HepG2 (cell line): ENCODE results near the gene PALMD. TPM values are rescaled to one million over a fixed set of nuclear protein-coding genes. Genes with fewer than 3 reads are reported as not detected.

Experiments
- ATAC-seq: fragments of 200-7000 bp; cut with Tn5 transposase; 3 replicates; pipeline ENCODE4 v1.9.1; 2020; ENCODE audit warnings: mild to moderate bottlenecking, moderate library complexity
- BruUV-seq: library from RNA; stranded (reverse); fragments of 400-500 nt; replicated peaks from 2 replicates; lab custom pipeline; 2021; lab: Mats Ljungman, UMichigan
- CTCF ChIA-PET: fragments of 300-600 bp; formaldehyde crosslinking; extraction: SDS; loops from one replicate; lab custom pipeline; 2021; ENCODE audit warnings: low total read pairs, inconsistent platforms, low intra/inter-chr PET ratio; lab: Yijun Ruan, JAX
- POLR2A ChIA-PET: fragments of 350-600 bp; sonication (Branson Sonifier 250); formaldehyde crosslinking; loops from one replicate; lab custom pipeline; 2020; ENCODE audit warnings: antibody characterized with exemption, inconsistent platforms; lab: Yijun Ruan, JAX
- DNase-seq: peaks from one replicate; pipeline ENCODE4 v3.0.0-alpha.2; 2015; ENCODE audit warnings: low spot score
- FAIRE-seq: peaks from 3 replicates; lab custom pipeline; 2011; peaks lifted over from hg19 to GRCh38; lab: Jason Lieb, UNC
- H2AFZ ChIP-seq: one replicate; pipeline ENCODE4 v1.6.1; 2011; ENCODE audit warnings: low read length, inconsistent platforms
- H3K27ac ChIP-seq: fragments of 300-600 bp; 3 replicates; pipeline ENCODE4 v1.8.0; 2011; ENCODE audit warnings: mixed run types, mild to moderate bottlenecking, mixed read lengths, low read length, inconsistent platforms; ENCODE audit not compliant: insufficient read depth; ENCODE audit errors: extremely low read length
- H3K27me3 ChIP-seq, 2 experiments: fragments of 200-600 bp in 1 of 2; 2 replicates in 1 of 2; 3 replicates in 1 of 2; pipeline versions ENCODE4 v1.6.0 to v1.8.0; 2011; ENCODE audit warnings: low read length in 2 of 2, mild to moderate bottlenecking in 2 of 2, moderate library complexity in 2 of 2, inconsistent platforms in 1 of 2; ENCODE audit not compliant: insufficient read depth in 2 of 2, control insufficient read depth in 1 of 2
- H3K36me3 ChIP-seq, 2 experiments: fragments of 200-600 bp in 1 of 2; replicated peaks in 1 of 2; 2 replicates in 1 of 2; 3 replicates in 1 of 2; pipeline versions ENCODE4 v1.5.1 to v1.8.0; 2011; ENCODE audit warnings: low read length in 2 of 2, inconsistent platforms in 1 of 2; ENCODE audit not compliant: insufficient read depth in 2 of 2, control insufficient read depth in 1 of 2
- H3K4me1 ChIP-seq: 2 replicates; pipeline ENCODE4 v1.5.1; 2012; ENCODE audit warnings: low read length, inconsistent platforms; ENCODE audit not compliant: insufficient read depth
- H3K4me2 ChIP-seq: 2 replicates; pipeline ENCODE4 v1.6.0; 2011; ENCODE audit warnings: low read depth, low read length, inconsistent platforms
- H3K4me3 ChIP-seq, 3 experiments: fragments of 200-600 bp in 1 of 3; sonication (generic), shearing (Covaris generic) in 1 of 3; replicated peaks in 1 of 3; 2 replicates each; pipeline ENCODE4 v1.5.1; 2011 to 2016; ENCODE audit warnings: low read length in 3 of 3, inconsistent platforms in 2 of 3, low read depth in 2 of 3, mild to moderate bottlenecking in 2 of 3, control low read depth in 1 of 3, mixed read lengths in 1 of 3; ENCODE audit not compliant: insufficient read depth in 1 of 3
- H3K79me2 ChIP-seq: one replicate; pipeline ENCODE4 v1.6.1; 2011; ENCODE audit warnings: low read length, inconsistent platforms; ENCODE audit not compliant: insufficient read depth
- H3K9ac ChIP-seq: 2 replicates; pipeline ENCODE4 v1.6.0; 2011; ENCODE audit warnings: mild to moderate bottlenecking, low read depth, low read length, inconsistent platforms; ENCODE audit not compliant: insufficient read depth
- H3K9me3 ChIP-seq: 2 replicates; pipeline ENCODE4 v1.5.1; 2012; ENCODE audit warnings: mild to moderate bottlenecking, low read length
- H4K20me1 ChIP-seq: 2 replicates; pipeline ENCODE4 v1.6.0; 2011; ENCODE audit warnings: inconsistent platforms, mild to moderate bottlenecking, low read length, moderate library complexity; ENCODE audit not compliant: insufficient read depth
- KMT2B ChIP-seq: IDR thresholded peaks from 2 replicates; pipeline ENCODE4 v1.6.1; 2016; ENCODE audit warnings: missing genetic modification reagents, missing compliant biosample characterization
- RORA ChIP-seq: sonication (generic); formaldehyde crosslinking; IDR thresholded peaks from 2 replicates; pipeline ENCODE4 v1.5.0; 2020; ENCODE audit warnings: mild to moderate bottlenecking, missing genetic modification reagents, moderate library complexity
- SIX1 ChIP-seq: sonication (generic); formaldehyde crosslinking; IDR thresholded peaks from 2 replicates; pipeline ENCODE4 v1.4.0; 2020; ENCODE audit warnings: missing genetic modification reagents, borderline replicate concordance
- SPEN ChIP-seq: sonication (generic); formaldehyde crosslinking; IDR thresholded peaks from 2 replicates; pipeline ENCODE4 v1.5.1; 2020; ENCODE audit warnings: low read depth, mild to moderate bottlenecking, missing genetic modification reagents
- TBX3 ChIP-seq: fragments of 450-650 bp; IDR thresholded peaks from 2 replicates; pipeline ENCODE4 v1.6.1; 2017; ENCODE audit warnings: antibody characterized with exemption, mild to moderate bottlenecking, inconsistent platforms, borderline replicate concordance
- ZNF607 ChIP-seq: sonication (generic); formaldehyde crosslinking; IDR thresholded peaks from 2 replicates; pipeline ENCODE4 v1.5.1; 2020; ENCODE audit warnings: missing genetic modification reagents, mild to moderate bottlenecking, borderline replicate concordance
- ZNF703 ChIP-seq: sonication (generic); formaldehyde crosslinking; IDR thresholded peaks from 2 replicates; pipeline ENCODE4 v1.5.1; 2020; ENCODE audit warnings: missing genetic modification reagents, mild to moderate bottlenecking, moderate library complexity, borderline replicate concordance
- WGBS: methylation state at CpG from one replicate; pipeline ENCODE4 v1.1.6; 2017; ENCODE audit warnings: low lambda C conversion rate; 5-methylcytosine and 5-hydroxymethylcytosine counted together
- in situ Hi-C: cut with HindIII; loops from 2 replicates; pipeline ENCODE4 v1.10.0; 2017; ENCODE audit warnings: low pct_unique_long_range_greater_than_20kb; ENCODE audit not compliant: extremely low pct_ligation_motif_present
- intact Hi-C: fragments of 100-400 bp; cut with micrococcal nuclease; formaldehyde crosslinking; loops from one replicate; pipeline ENCODE4 v1.10.0; 2022; ENCODE audit not compliant: unreplicated experiment
- polyA plus RNA-seq, 8 experiments: library from polyadenylated mRNA; depleted of rRNA in 3 of 8; stranded (reverse) in 7 of 8; unstranded in 1 of 8; fragments of >200 nt; fragmentation: Illumina TruSeq in 4 of 8; extraction: Trizol in 4 of 8; gene quantifications; 2 replicates each; pipeline versions ENCODE4 v1.2.1 to v1.2.3, GENCODE V29; 2011 to 2016; ENCODE audit warnings: low read depth in 4 of 8, missing spikeins in 1 of 8, mixed read lengths in 1 of 8; ENCODE audit not compliant: insufficient read depth in 1 of 8
- total RNA-seq, 5 experiments: library from RNA; depleted of rRNA; stranded (reverse); fragments of >200 nt; fragmentation: Illumina TruSeq; extraction: Trizol; gene quantifications; 2 replicates each; pipeline ENCODE4 v1.2.3, GENCODE V29; 2016; ENCODE audit warnings: low read depth in 1 of 5
- TF ChIP-seq, protein P1 (sequence below): sonication (generic); formaldehyde crosslinking; IDR thresholded peaks from 2 replicates; pipeline ENCODE4 v1.5.0; 2020; ENCODE audit warnings: missing genetic modification reagents

The PALMD gene
- total and polyA plus RNA-seq, 2 of the 13 experiments (the other 11 are each of a cell fraction or from before 2014, with no cell fraction given) = 5.5 to 31.1 TPM

DNA sequence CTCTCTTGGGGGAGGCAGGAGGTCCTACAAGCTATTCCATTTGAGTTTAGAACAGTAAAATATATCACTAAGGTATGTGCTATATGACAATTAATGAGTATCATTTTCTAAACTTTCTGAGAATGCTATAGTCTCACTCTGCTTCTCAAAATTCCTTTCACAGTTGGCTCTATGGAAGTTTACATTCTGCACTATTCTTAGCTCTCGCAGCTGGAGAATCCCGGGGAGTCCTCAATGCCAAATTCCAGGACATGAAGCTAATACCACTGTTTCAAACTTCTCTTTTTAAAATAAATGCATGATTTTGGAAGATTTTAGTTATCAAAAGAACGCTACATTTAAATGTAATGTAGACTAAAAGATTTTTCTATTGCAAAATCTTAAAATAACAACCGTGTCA, 22.4 kb upstream of the PALMD start:
- Histone ChIP-seq H3K4me1 (0 out of 2 replicates have a peak, but pooled peaks cover 11% of the 10 kb centered on the region), H3K27ac (no peak overlapping the region), H3K27me3 (no peaks in the 10 kb centered on the region), H3K9ac (no peak overlapping the region), H3K9me3 (no peaks in the 10 kb centered on the region), H3K36me3 (no peaks in the 10 kb centered on the region), H3K79me2 (no peaks in the 10 kb centered on the region), H3K4me3 (no peak overlapping the region), H4K20me1 (no peaks in the 10 kb centered on the region), H3K4me2 (no peak overlapping the region), H2AFZ (no peak overlapping the region)
- DNase-seq = no peak
- intact Hi-C loops (no loop called here), in situ Hi-C loops (no loop called here)
- ChIA-PET POLR2A (no interaction called here), CTCF (no interaction called here)
- BruUV-seq = no TSS peak
- no peak for FAIRE-seq
- WGBS = 72% methylated on average over 4 of the region's 4 CpGs
- no peak for ATAC-seq
- TF ChIP-seq ZNF703 (no peak), TBX3 (no peak), SPEN (CRISPR knock-in tag) (no peak), RORA (CRISPR knock-in tag) (no peak), KMT2B (CRISPR knock-in tag) (no peak)
- TF ChIP-seq, protein P1, sequence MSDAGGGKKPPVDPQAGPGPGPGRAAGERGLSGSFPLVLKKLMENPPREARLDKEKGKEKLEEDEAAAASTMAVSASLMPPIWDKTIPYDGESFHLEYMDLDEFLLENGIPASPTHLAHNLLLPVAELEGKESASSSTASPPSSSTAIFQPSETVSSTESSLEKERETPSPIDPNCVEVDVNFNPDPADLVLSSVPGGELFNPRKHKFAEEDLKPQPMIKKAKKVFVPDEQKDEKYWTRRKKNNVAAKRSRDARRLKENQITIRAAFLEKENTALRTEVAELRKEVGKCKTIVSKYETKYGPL = no peak

DNA sequence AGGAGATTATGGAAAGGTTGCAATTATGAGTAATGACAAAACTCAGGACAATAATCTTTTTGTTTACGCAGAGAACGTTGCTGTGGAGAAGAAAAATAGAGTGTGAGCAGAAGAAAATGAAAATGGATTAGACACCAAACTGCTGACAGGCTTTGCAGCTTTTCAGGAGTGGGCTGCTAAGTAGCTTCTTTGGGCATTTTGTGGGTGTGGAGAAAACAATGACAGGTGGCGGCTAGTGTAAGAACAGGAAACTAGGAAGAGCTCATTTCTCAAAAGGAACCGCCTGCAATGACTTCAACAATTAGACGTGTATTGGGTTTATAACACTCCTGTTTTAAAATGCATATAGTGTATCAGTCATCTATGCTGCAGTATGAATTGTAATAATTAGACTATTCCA, 18.3 kb upstream of the PALMD start:
- no peak for TF ChIP-seq ZNF607 (CRISPR knock-in tag)
- TF ChIP-seq SIX1 = no peak
- TF ChIP-seq, all 625 proteins: peak for 0
- no peak for FAIRE-seq
- Histone ChIP-seq H3K4me1 (0 out of 2 replicates have a peak, but pooled peaks cover 9% of the 10 kb centered on the region), H3K4me2 (no peak overlapping the region), H3K36me3 (no peaks in the 10 kb centered on the region), H3K27me3 (no peaks in the 10 kb centered on the region), H2AFZ (no peak overlapping the region), H4K20me1 (no peaks in the 10 kb centered on the region), H3K27ac (no peak overlapping the region), H3K79me2 (no peaks in the 10 kb centered on the region), H3K4me3 (no peak overlapping the region), H3K9me3 (no peaks in the 10 kb centered on the region), H3K9ac (no peak overlapping the region)
- in situ Hi-C loops = no loop called here
- no peak for ATAC-seq
- WGBS = 78% methylated on average over 5 of the region's 5 CpGs
- intact Hi-C loops = no loop called here
- BruUV-seq = no TSS peak
- ChIA-PET POLR2A (no interaction called here), CTCF (no interaction called here)
- DNase-seq = no peak
